SK-N-SH (cell line): ENCODE results near the gene KRT35. TPM values are rescaled to one million over a fixed set of nuclear protein-coding genes. Genes with fewer than 3 reads are reported as not detected.

ENCODE experiments used
- CTCF ChIA-PET: fragments of 300-600, 350-600 bp; formaldehyde crosslinking; extraction: SDS; loops from one replicate; lab custom pipeline; 2021; lab: Yijun Ruan, JAX
- POLR2A ChIA-PET: fragments of 350-600 bp; sonication (Branson Sonifier 250); formaldehyde crosslinking; extraction: SDS; loops from one replicate; lab custom pipeline; 2020; ENCODE audit warnings: antibody characterized with exemption, inconsistent platforms; lab: Yijun Ruan, JAX
- DNase-seq: peaks from one replicate; pipeline ENCODE4 v3.0.0; 2012
- H2AFZ ChIP-seq: fragments of 200-600 bp; sonication (generic); 2 replicates; pipeline ENCODE4 v1.8.1; 2016; ENCODE audit warnings: antibody characterized with exemption, mild to moderate bottlenecking, low read depth
- H3F3A ChIP-seq: fragments of 200-600 bp; sonication (generic); replicated peaks from 2 replicates; pipeline ENCODE3; 2016; ENCODE audit warnings: antibody characterized with exemption, mild to moderate bottlenecking; ENCODE audit not compliant: insufficient read depth
- H3K27ac ChIP-seq, 2 experiments: fragments of 200-500 bp in 1 of 2; fragments of 200-600 bp in 1 of 2; sonication (Bioruptor generic) in 1 of 2; sonication (generic), shearing (Covaris generic) in 1 of 2; 2 replicates each; pipeline versions ENCODE4 v1.5.1 to v1.6.1; 2014 to 2016; ENCODE audit warnings: low read depth in 2 of 2, inconsistent platforms in 1 of 2, low read length in 1 of 2, mild to moderate bottlenecking in 1 of 2, mixed read lengths in 1 of 2
- H3K27me3 ChIP-seq: fragments of 200-600 bp; sonication (generic), shearing (Covaris generic); 2 replicates; pipeline ENCODE4 v1.6.1; 2016; ENCODE audit warnings: mixed run types; ENCODE audit not compliant: insufficient read depth
- H3K36me3 ChIP-seq, 2 experiments: fragments of 200-500 bp in 1 of 2; fragments of 200-600 bp in 1 of 2; sonication (Bioruptor generic) in 1 of 2; sonication (generic) in 1 of 2; replicated peaks in 1 of 2; 2 replicates each; pipeline versions ENCODE3 to v1.5.1; 2014 to 2016; ENCODE audit warnings: low read length in 1 of 2, mild to moderate bottlenecking in 1 of 2; ENCODE audit not compliant: insufficient read depth in 2 of 2, control insufficient read depth in 1 of 2
- H3K4me1 ChIP-seq, 2 experiments: fragments of 200-500 bp in 1 of 2; fragments of 200-600 bp in 1 of 2; sonication (Bioruptor generic) in 1 of 2; sonication (generic), shearing (Covaris generic) in 1 of 2; 2 replicates each; pipeline versions ENCODE4 v1.5.1 to v1.6.1; 2014 to 2016; ENCODE audit warnings: low read depth in 1 of 2, low read length in 1 of 2, mixed run types in 1 of 2; ENCODE audit not compliant: insufficient read depth in 2 of 2, control insufficient read depth in 1 of 2
- H3K4me2 ChIP-seq: fragments of 200-600 bp; sonication (generic), shearing (Covaris generic); 2 replicates; pipeline ENCODE4 v1.6.1; 2017; ENCODE audit warnings: mixed run types
- H3K4me3 ChIP-seq, 2 experiments: fragments of 200-500 bp in 1 of 2; fragments of 200-600 bp in 1 of 2; sonication (Bioruptor generic) in 1 of 2; sonication (generic), shearing (Covaris generic) in 1 of 2; 2 replicates each; pipeline versions ENCODE4 v1.5.1 to v1.8.1; 2014 to 2016; ENCODE audit warnings: low read depth in 2 of 2, inconsistent platforms in 1 of 2, low read length in 1 of 2, mild to moderate bottlenecking in 1 of 2, mixed read lengths in 1 of 2, moderate library complexity in 1 of 2
- H3K79me2 ChIP-seq: fragments of 200-600 bp; sonication (generic); 2 replicates; pipeline ENCODE4 v1.8.1; 2017; ENCODE audit warnings: mild to moderate bottlenecking; ENCODE audit not compliant: insufficient read depth
- H3K9ac ChIP-seq: fragments of 200-600 bp; sonication (generic); 2 replicates; pipeline ENCODE4 v1.6.1; 2017; ENCODE audit warnings: mixed run types
- H3K9me2 ChIP-seq: fragments of 200-600 bp; sonication (generic); 2 replicates; pipeline ENCODE4 v1.6.1; 2017; ENCODE audit warnings: mixed run types
- H3K9me3 ChIP-seq: fragments of 200-600 bp; sonication (generic); 2 replicates; pipeline ENCODE4 v1.6.1; 2017; ENCODE audit warnings: mixed run types, mild to moderate bottlenecking, moderate library complexity
- H4K20me1 ChIP-seq: fragments of 200-600 bp; sonication (generic); 2 replicates; pipeline ENCODE4 v1.6.1; 2017; ENCODE audit warnings: mild to moderate bottlenecking, mixed run types; ENCODE audit not compliant: insufficient read depth
- ELF1 ChIP-seq: IDR thresholded peaks from 2 replicates; pipeline ENCODE4 v1.4.0; 2012
- FOSL2 ChIP-seq: IDR thresholded peaks from 2 replicates; pipeline ENCODE4 v1.4.0; 2012; ENCODE audit warnings: low read depth, mild to moderate bottlenecking, moderate library complexity, borderline replicate concordance
- WGBS: methylation state at CpG from one replicate; pipeline ENCODE4 v1.1.6; 2017; ENCODE audit warnings: low lambda C conversion rate; 5-methylcytosine and 5-hydroxymethylcytosine counted together
- polyA plus RNA-seq, 3 experiments: library from polyadenylated mRNA; depleted of rRNA; stranded (reverse); fragments of >200 nt; gene quantifications; 2 replicates each; pipeline ENCODE4 v1.2.3, GENCODE V29; 2012
- small RNA-seq, 7 experiments: library from RNA; depleted of rRNA; stranded (forward); fragments of <200 nt; gene quantifications; one replicate each; pipeline ENCODE3, GENCODE V24; 2012

Gene KRT35
- polyA plus RNA-seq, 1 of the 3 experiments (the other 2 are of a cell fraction): not detected

GRCh38 chr17:41428591-41429291 lies 52.2 kb downstream of the KRT35 start:
- no peaks in the 10 kb centered on the region for H4K20me1 ChIP-seq
- TF ChIP-seq FOSL2 (0 out of 2 replicates have a peak, but pooled peaks have one; percentile 8), ELF1 (no peak)
- TF ChIP-seq, all 33 proteins: peak for 1
- Histone ChIP-seq H3K79me2 (no peaks in the 10 kb centered on the region), H3K9ac (no peak overlapping the region), H3F3A (no peaks in the 10 kb centered on the region), H3K27me3 (no peaks in the 10 kb centered on the region), H3K36me3 (no peaks in the 10 kb centered on the region), H3K4me2 (no peak overlapping the region), H3K27ac (no peak overlapping the region), H3K9me3 (no peaks in the 10 kb centered on the region), H3K4me1 (no peaks in the 10 kb centered on the region), H3K9me2 (no peaks in the 10 kb centered on the region), H2AFZ (no peak overlapping the region), H3K4me3 (no peak overlapping the region)
- POLR2A ChIA-PET: no interaction called here
- 56% methylated on average over 4 of the region's 4 CpGs for WGBS
- no peak for DNase-seq
- CTCF ChIA-PET: no interaction called here

Small RNA genes within 50 kb of the gene (small RNA-seq; reads per million reads assigned to genes)
- 0.43 to 39.9 (median 1.2) reads per million in 7 experiments for gene RNU2-32P

Other genes with a start within 250 kb of the KRT35 start
- gene KRTAP9-3, start 248.7 kb downstream of the KRT35 start, polyA plus RNA-seq (2012; rRNA removed): not detected in 2 replicates
- gene KRTAP9-8, start 243.2 kb downstream of the KRT35 start, polyA plus RNA-seq (2012; rRNA removed): not detected in 2 replicates
- not detected in 2 replicates for gene KRTAP9-4, start 231.5 kb downstream of the KRT35 start, polyA plus RNA-seq (2012; rRNA removed)
- not detected in 2 replicates for gene KRTAP9-9, start 225.8 kb downstream of the KRT35 start, polyA plus RNA-seq (2012; rRNA removed)
- gene KRTAP9-6, start 215.8 kb downstream of the KRT35 start, polyA plus RNA-seq (2012; rRNA removed): not detected in 2 replicates
- gene KRTAP9-7, start 205.5 kb downstream of the KRT35 start, polyA plus RNA-seq (2012; rRNA removed): not detected in 2 replicates
- not detected in 2 replicates for gene KRTAP29-1, start 178.3 kb downstream of the KRT35 start, polyA plus RNA-seq (2012; rRNA removed)
- gene KRTAP16-1, start 171.8 kb downstream of the KRT35 start, polyA plus RNA-seq (2012; rRNA removed): not detected in 2 replicates
- gene KRTAP17-1, start 165.4 kb downstream of the KRT35 start, polyA plus RNA-seq (2012; rRNA removed): not detected in 2 replicates
- gene KRT33A, start 130.3 kb downstream of the KRT35 start, polyA plus RNA-seq (2012; rRNA removed): not detected in 2 replicates
- gene KRT33B, start 111.3 kb downstream of the KRT35 start, polyA plus RNA-seq (2012; rRNA removed): 0.08 TPM in 1 of 2 replicates, not detected in the other
- 0.05 and 0.08 TPM in 2 replicates for gene KRT34, start 98.8 kb downstream of the KRT35 start, polyA plus RNA-seq (2012; rRNA removed)
- 0.03 TPM in 1 of 2 replicates, not detected in the other for gene KRT31, start 83.5 kb downstream of the KRT35 start, polyA plus RNA-seq (2012; rRNA removed)
- gene KRT37, start 56.6 kb downstream of the KRT35 start, polyA plus RNA-seq (2012; rRNA removed): not detected in 2 replicates
- not detected in 2 replicates for gene KRT38, start 40.2 kb downstream of the KRT35 start, polyA plus RNA-seq (2012; rRNA removed)
- not detected in 2 replicates for gene KRT32, start 13.8 kb downstream of the KRT35 start, polyA plus RNA-seq (2012; rRNA removed)
- gene KRT36, start 8.8 kb upstream of the KRT35 start, polyA plus RNA-seq (2012; rRNA removed): not detected in 2 replicates
- 0.39 and 0.67 TPM in 2 replicates for gene KRT13, start 24.5 kb upstream of the KRT35 start, polyA plus RNA-seq (2012; rRNA removed)
- 16.9 and 17.0 TPM in 2 replicates for gene KRT15, start 37.7 kb upstream of the KRT35 start, polyA plus RNA-seq (2012; rRNA removed)
- 1.8 and 2.5 TPM in 2 replicates for gene KRT19, start 47.2 kb upstream of the KRT35 start, polyA plus RNA-seq (2012; rRNA removed)
- not detected in 2 replicates for gene KRT9, start 90.9 kb upstream of the KRT35 start, polyA plus RNA-seq (2012; rRNA removed)
- gene KRT14, start 105.7 kb upstream of the KRT35 start, polyA plus RNA-seq (2012; rRNA removed): not detected in 2 replicates
- gene KRT16, start 131.6 kb upstream of the KRT35 start, polyA plus RNA-seq (2012; rRNA removed): not detected in 2 replicates
- 0.19 and 0.39 TPM in 2 replicates for gene KRT17, start 143.4 kb upstream of the KRT35 start, polyA plus RNA-seq (2012; rRNA removed)
- gene EIF1, start 207.7 kb upstream of the KRT35 start, polyA plus RNA-seq (2012; rRNA removed): 300 and 336 TPM in 2 replicates
- gene GAST, start 231.2 kb upstream of the KRT35 start, polyA plus RNA-seq (2012; rRNA removed): not detected in 2 replicates